ENCODE data around the gene AQP3.

DNA sequence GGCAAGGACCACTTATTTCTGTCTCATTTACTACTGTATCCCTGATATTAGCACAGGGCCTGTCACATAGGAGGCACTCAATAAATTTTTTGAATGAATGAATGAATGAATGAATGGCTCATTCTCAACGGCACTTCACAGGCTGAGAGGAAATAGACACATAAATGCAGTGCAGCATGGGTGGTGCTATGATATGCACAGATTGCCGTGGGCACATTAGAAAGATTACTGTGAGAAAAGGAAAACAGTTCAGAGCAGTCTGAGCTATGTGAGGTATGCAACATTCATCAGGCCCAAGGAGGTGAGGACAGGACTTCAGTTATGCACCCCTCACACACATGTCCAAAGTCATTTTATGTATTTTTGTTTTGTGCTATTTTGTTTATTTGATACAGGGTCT is 32.7 kb upstream of the AQP3 start:
- TF ChIP-seq, protein P1, sequence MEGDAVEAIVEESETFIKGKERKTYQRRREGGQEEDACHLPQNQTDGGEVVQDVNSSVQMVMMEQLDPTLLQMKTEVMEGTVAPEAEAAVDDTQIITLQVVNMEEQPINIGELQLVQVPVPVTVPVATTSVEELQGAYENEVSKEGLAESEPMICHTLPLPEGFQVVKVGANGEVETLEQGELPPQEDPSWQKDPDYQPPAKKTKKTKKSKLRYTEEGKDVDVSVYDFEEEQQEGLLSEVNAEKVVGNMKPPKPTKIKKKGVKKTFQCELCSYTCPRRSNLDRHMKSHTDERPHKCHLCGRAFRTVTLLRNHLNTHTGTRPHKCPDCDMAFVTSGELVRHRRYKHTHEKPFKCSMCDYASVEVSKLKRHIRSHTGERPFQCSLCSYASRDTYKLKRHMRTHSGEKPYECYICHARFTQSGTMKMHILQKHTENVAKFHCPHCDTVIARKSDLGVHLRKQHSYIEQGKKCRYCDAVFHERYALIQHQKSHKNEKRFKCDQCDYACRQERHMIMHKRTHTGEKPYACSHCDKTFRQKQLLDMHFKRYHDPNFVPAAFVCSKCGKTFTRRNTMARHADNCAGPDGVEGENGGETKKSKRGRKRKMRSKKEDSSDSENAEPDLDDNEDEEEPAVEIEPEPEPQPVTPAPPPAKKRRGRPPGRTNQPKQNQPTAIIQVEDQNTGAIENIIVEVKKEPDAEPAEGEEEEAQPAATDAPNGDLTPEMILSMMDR (conservative IDR thresholded peaks at IDR 0.05; ENCODE audit: low read length), result no peak
- no peak for TF ChIP-seq EZH2phosphoT487 (IDR thresholded peaks at IDR 0.05; ENCODE audit: borderline replicate concordance, low read depth, low read length)

All from OCI-LY7 (cell line).